Hypothalamus (tissue), 51 donors: ENCODE measurements around the gene MSX1.

Experiments used
- DNase-seq, 51 donors: peaks; one replicate each; lab custom pipeline; 2025; lab: John Stamatoyannopoulos, UW

MSX1 gene

DNA sequence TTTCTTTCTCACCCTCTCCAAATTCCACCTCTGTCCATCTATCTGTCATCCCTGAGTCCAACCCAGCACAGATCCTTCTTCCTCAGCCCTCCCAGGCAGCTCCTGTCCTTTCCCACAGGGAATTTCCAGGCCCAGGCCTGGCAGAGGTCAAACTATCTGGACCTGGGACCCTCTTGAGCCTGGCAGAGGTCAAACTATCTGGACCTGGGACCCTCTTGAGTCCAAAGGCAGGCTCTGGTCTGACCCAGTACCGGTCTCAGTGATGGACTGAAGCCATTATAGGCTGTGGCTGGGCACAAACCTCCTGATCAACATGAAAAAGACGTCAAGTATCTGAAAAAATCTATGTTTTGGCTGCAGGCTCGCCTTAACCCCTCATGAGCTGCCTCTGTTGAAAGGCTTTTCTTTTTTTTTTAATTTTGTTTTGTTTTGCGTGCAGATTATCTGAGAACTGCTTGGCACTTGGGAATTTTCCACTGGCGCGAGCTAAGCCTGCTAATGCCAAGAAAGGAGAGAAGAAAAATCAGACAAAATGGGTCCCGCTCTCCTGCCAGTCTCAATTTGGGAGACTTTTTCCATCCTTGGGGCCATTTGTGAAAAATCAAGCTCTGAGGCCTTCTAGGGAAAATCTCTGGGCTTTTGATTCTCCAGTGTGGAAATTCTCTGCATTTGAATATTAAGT, 31.2 kb downstream of the MSX1 start:
- DNase-seq: peak in 4 of 51 donors; percentile 4 to 31 (median 8)

DNA sequence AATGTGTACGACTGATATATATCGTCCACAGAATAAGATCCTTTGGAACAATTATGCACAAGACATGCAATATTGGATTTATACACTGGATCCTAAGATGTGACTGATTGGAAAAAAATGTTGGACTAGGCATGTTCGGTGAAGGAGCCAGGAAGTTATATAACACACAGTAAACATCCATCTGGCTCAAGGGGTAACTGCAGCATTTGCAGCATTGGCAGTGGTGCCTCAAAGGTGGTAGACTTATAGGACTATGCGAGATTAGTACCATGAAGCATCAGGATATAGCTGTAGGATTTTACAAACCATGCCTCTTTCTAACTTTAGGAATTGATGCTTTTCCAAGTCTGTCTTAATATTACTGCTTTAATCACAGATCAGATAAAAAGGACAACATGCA, 34.3 kb downstream of the MSX1 start:
- no peak for DNase-seq

DNA sequence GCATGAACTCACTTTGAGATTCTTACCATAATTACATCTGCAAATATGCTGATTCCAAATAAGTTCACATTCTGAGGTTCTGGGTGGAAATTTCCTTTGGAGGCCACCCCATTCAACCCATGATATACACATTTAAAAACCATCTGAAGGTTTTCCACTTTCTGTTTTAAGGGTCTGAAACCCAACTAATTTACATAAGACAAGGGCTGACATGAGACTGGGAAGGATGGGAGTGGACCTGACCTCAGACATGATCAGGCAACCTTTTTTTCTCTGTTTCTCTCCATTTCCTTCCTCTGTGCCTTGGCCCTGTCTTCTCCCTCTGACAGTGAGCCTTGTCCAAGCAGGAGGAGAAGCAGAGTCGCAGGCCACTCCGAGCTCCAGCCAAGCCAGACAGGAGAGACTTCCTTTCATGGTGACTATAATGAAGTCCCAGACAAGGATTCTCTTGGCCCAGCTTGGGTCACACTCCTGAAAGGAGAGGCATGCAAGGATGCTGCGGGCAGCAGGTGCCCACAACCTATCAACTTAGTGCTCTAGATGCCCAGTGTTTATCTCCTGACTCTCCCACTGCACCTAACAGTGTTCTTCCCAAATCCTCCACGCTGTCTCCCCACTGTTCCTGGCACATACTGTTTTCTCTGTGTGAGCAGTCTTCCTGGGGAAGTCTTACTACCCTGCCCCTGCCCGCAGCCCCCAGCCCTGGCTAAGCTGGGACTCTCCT, 39.9 kb downstream of the MSX1 start:
- no peak for DNase-seq

DNA sequence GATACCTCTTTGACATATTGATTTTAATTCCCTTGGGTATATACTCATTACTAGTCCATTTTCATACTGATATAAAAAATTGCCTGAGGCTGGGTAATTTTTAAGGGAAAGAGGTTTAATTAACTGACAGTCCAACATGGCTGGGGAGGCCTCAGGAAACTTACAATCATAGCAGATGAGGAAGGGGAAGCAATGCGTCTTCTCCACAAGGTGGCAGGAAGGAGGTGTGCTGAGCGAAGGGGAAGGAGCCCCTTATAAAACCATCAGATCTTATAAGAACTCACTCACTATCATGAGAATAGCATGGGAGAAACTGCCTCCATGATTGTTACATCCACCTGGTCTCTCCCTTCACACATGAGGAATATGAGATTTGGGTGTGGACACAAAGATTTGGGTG, 42.4 kb downstream of the MSX1 start:
- DNase-seq: no peak

DNA sequence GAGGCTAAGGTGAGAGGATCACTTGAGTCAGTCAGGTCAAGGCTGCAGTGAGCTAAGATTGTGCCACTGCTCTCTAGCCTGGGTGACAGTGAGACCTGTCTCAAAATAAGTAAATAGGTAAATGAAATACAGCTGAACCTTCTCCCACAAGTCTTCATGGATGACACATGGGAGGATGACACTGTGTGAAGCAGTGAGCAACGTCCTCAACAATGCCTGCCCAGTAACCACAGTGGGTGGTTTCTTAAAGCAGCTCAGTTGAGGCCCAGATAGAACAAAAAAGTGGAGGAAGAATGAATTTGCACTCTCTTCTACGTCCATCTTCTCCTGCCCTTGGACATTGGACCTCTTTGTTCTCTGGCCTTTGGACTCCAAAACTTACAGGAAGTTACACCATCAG, 52.7 kb downstream of the MSX1 start:
- no peak for DNase-seq

DNA sequence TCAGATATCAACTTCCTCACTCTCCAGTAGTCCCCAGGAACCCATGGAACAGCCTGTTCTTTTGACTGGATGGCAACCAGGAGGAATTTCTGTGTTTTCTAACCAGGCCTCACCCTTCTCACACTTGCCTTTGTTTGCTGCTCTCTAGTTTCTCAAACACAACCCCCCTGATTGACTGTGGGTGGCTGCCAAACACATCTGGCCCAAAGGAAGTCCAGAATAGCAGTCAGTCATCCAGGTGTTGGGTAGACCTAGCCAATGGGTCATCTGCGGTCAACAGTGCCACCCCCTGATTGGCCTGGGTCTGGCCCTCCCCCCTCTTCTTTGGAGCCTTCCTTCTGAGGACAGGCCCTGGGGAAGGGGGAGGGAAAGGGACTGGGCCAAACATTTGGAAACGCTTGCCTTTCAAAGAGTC, 53.7 kb downstream of the MSX1 start:
- DNase-seq: no peak
